DMS53 treated with DMSO at 0.1 percent for 48 hours (cell line): Measurements from ENCODE around the gene HS2ST1.
"Not testable (repeated sequence)": the region's sequence is repeated elsewhere in the genome, so short reads cannot be mapped to it uniquely, and the experiment has no call there.

Experiments
- DNase-seq: peaks from one replicate; lab custom pipeline; 2025; ENCODE audit not compliant: unreplicated experiment; lab: John Stamatoyannopoulos, UW

Gene HS2ST1

GRCh38 chr1:86914601-86914997 is at the start of gene HS2ST1:
Gene HS2ST1, plus strand, starts transcription at chr1:86914635.
- DNase-seq, result no peak

- DNase-seq, result no peak
Measured at GRCh38 chr1:86865973-86866637, 48.3 kb upstream of the HS2ST1 start.

- DNase-seq, result no peak
Measured at GRCh38 chr1:86866665-86867064, 47.8 kb upstream of the HS2ST1 start.

GRCh38 chr1:86867278-86867677 is 47.2 kb upstream of the HS2ST1 start:
- not testable (repeated sequence) for DNase-seq

- no peak for DNase-seq
Measured at GRCh38 chr1:86868477-86868876, 46.0 kb upstream of the HS2ST1 start.

- DNase-seq, result no peak
Measured at GRCh38 chr1:86871001-86871400, 43.4 kb upstream of the HS2ST1 start.

GRCh38 chr1:86872086-86872485 is 42.3 kb upstream of the HS2ST1 start:
- no peak for DNase-seq

GRCh38 chr1:86875722-86876121 is 38.7 kb upstream of the HS2ST1 start:
- DNase-seq, result no peak

GRCh38 chr1:86887479-86888162 is 26.8 kb upstream of the HS2ST1 start:
- DNase-seq, result no peak

GRCh38 chr1:86888327-86888726 is 26.1 kb upstream of the HS2ST1 start:
- DNase-seq, result no peak

GRCh38 chr1:86899401-86899800 is 15.0 kb upstream of the HS2ST1 start:
- not testable (repeated sequence) for DNase-seq

- no peak for DNase-seq
Measured at GRCh38 chr1:86905875-86906274, 8.6 kb upstream of the HS2ST1 start.

- DNase-seq, result no peak
Measured at GRCh38 chr1:86906419-86906818, 8.0 kb upstream of the HS2ST1 start.

GRCh38 chr1:86912281-86912900 is 2.0 kb upstream of the HS2ST1 start:
- no peak for DNase-seq

- DNase-seq, result peak; percentile 33
Measured at GRCh38 chr1:86913399-86913895, 988 bp upstream of the HS2ST1 start.

- DNase-seq, result peak; percentile 100
Measured at GRCh38 chr1:86913896-86914600, 387 bp upstream of the HS2ST1 start, which contains the start of gene SELENOF. Gene SELENOF, minus strand, starts transcription at chr1:86914126. Its CDS starts 15 bp downstream, at chr1:86914111.

- peak; percentile 75 for DNase-seq
Measured at GRCh38 chr1:86914998-86915736, 732 bp downstream of the HS2ST1 start.

- no peak for DNase-seq
Measured at GRCh38 chr1:86915737-86916235, 1.4 kb downstream of the HS2ST1 start.

GRCh38 chr1:86916752-86917151 is 2.3 kb downstream of the HS2ST1 start:
- DNase-seq, result no peak

GRCh38 chr1:86922445-86922844 is 8.0 kb downstream of the HS2ST1 start:
- no peak for DNase-seq
